Parathyroid adenoma (tissue), 2 donors: ENCODE results near the gene RFPL3.
"Not testable (repeated sequence)": the region's sequence is repeated elsewhere in the genome, so short reads cannot be mapped to it uniquely, and the experiment has no call there.

Experiments used
- H2AFZ ChIP-seq: fragments of 300-600 bp; sonication (generic); one replicate; pipeline ENCODE4 v1.7.0; 2017; ENCODE audit warnings: antibody characterized with exemption, mild to moderate bottlenecking
- H3K27ac ChIP-seq: fragments of 300-600 bp; sonication (generic); one replicate; pipeline ENCODE4 v1.7.0; 2017
- H3K27me3 ChIP-seq: fragments of 300-600 bp; sonication (generic); one replicate; pipeline ENCODE4 v1.7.0; 2017; ENCODE audit warnings: low read length; ENCODE audit not compliant: control insufficient read depth, insufficient read depth
- H3K36me3 ChIP-seq: fragments of 300-600 bp; sonication (generic); one replicate; pipeline ENCODE4 v1.7.0; 2017; ENCODE audit warnings: low read length; ENCODE audit not compliant: control insufficient read depth, insufficient read depth
- H3K4me1 ChIP-seq: fragments of 300-600 bp; sonication (generic); one replicate; pipeline ENCODE4 v1.7.0; 2017; ENCODE audit warnings: control low read depth
- H3K4me2 ChIP-seq: fragments of 300-600 bp; sonication (generic); one replicate; pipeline ENCODE4 v1.7.0; 2017; ENCODE audit warnings: low read length
- H3K4me3 ChIP-seq: fragments of 300-600 bp; sonication (generic); one replicate; pipeline ENCODE4 v1.7.0; 2017; ENCODE audit warnings: low read depth, low read length
- H3K79me2 ChIP-seq: fragments of 300-600 bp; sonication (generic); one replicate; pipeline ENCODE4 v1.7.0; 2017; ENCODE audit warnings: control low read depth
- H3K9ac ChIP-seq: fragments of 300-600 bp; sonication (generic); one replicate; pipeline ENCODE4 v1.7.0; 2017; ENCODE audit warnings: mild to moderate bottlenecking
- H3K9me3 ChIP-seq: fragments of 300-600 bp; sonication (generic); one replicate; pipeline ENCODE4 v1.7.0; 2017; ENCODE audit warnings: low read length; ENCODE audit not compliant: control insufficient read depth
- CTCF ChIP-seq: fragments of 300-600 bp; sonication (generic); IDR thresholded peaks from one replicate; pipeline ENCODE4 v1.7.0; 2017; ENCODE audit warnings: antibody characterized with exemption, mild to moderate bottlenecking
- donor health status: primary hyperparathyroidism.

RFPL3 gene

GRCh38 chr22:32340411-32340810 lies 17.3 kb upstream of the RFPL3 start:
- Histone ChIP-seq H3K79me2 (no peaks in the 10 kb centered on the region), H3K4me1 (no peaks in the 10 kb centered on the region), H3K36me3 (no peaks in the 10 kb centered on the region), H2AFZ (no peak overlapping the region), H3K9ac (no peak overlapping the region), H3K27ac (no peak overlapping the region), H3K9me3 (no peaks in the 10 kb centered on the region), H3K4me2 (no peak overlapping the region), H3K27me3 (no peaks in the 10 kb centered on the region), H3K4me3 (no peak overlapping the region)
- no peak for TF ChIP-seq CTCF

DNA sequence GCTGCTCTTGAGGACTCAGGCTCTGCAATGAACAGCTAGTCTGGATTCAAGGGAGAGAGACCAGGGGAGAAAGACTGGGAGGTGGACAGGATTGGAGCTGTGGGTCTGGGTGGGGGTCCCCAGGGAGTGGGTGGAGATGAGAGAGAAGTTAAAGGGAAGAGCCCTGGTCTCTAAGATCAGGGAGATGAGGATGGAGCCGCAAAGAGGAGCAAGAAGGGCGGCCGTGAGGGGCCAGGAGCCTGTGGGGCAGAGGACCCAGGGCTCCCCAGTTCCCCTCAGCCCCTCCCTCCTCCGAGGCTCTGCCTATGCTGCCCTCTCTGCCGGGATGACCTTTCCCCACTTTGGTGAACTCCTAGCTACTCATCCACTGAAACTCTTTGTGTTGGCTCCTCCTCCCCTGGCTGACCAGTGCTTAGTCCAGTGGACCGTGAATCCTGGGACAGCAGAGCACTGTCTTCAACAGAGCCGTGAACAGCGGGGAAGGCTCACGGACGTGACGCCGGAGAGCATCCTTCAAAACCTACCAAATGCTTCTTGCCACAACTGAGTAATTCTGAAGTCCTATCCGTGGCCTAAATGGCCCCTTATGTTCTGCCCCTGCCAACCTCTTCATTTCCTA lies 16.4 kb upstream of the RFPL3 start:
- no peak for TF ChIP-seq CTCF
- no peaks in the 10 kb centered on the region for H3K79me2 ChIP-seq

DNA sequence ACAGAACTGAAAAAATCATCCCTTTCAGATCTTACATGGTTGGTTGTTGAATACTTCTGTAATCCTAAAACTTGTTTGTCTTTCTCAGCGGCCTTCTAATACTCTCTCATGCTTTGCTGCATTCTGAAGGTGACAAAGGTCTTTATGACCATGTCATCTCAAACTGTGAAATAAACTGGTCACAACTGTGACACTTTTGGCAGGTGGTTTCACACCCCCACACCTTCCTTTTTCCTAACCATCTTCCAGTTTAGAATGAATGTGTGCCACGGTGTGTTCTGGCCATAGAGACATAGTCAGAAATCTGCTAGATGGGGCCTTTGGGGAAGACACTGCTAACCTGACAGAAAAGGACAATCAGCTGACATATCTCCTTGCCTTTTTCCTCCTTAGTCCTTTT lies 14.7 kb upstream of the RFPL3 start:
- Histone ChIP-seq H3K79me2 (no peaks in the 10 kb centered on the region), H3K27me3 (no peaks in the 10 kb centered on the region), H3K9ac (no peak overlapping the region), H3K36me3 (no peaks in the 10 kb centered on the region), H3K4me1 (no peaks in the 10 kb centered on the region), H2AFZ (no peak overlapping the region), H3K27ac (no peak overlapping the region), H3K4me2 (no peak overlapping the region), H3K4me3 (no peak overlapping the region), H3K9me3 (no peaks in the 10 kb centered on the region)
- TF ChIP-seq CTCF, result no peak

More for the DNA sequence above, 16.4 kb upstream of the RFPL3 start:
- Histone ChIP-seq H3K4me3 (no peak overlapping the region), H3K9me3 (no peaks in the 10 kb centered on the region), H3K27ac (no peak overlapping the region), H3K4me2 (no peak overlapping the region), H3K4me1 (no peaks in the 10 kb centered on the region), H2AFZ (no peak overlapping the region), H3K9ac (no peak overlapping the region), H3K27me3 (no peaks in the 10 kb centered on the region), H3K36me3 (no peaks in the 10 kb centered on the region)

DNA sequence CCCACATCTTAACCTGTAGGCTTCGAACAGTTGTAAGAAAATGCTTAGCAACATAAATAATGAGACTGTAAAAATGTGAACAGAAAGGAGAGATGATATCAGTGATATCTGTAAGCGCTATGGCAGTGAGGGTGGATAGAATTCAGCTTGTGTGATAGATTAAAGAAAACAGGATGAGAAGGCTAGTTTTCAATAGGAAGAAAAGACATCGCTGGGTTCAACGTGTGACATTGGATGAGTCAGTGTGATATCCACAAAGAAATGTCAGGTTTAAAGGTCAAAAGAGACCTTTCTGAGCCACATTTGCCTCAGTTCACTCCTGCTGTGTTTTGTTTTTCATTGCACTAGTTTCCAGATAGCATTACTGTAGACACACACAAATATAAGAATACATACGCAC lies 13.7 kb upstream of the RFPL3 start:
- Histone ChIP-seq H3K79me2 (no peaks in the 10 kb centered on the region), H3K36me3 (no peaks in the 10 kb centered on the region), H3K4me1 (no peaks in the 10 kb centered on the region), H3K9ac (no peak overlapping the region), H3K27me3 (no peaks in the 10 kb centered on the region), H3K27ac (no peak overlapping the region), H3K4me3 (no peak overlapping the region), H3K4me2 (no peak overlapping the region), H3K9me3 (no peaks in the 10 kb centered on the region), H2AFZ (no peak overlapping the region)
- no peak for TF ChIP-seq CTCF

- no peak overlapping the region for H3K4me3 ChIP-seq
Observed at GRCh38 chr22:32348031-32348611, 9.5 kb upstream of the RFPL3 start.

DNA sequence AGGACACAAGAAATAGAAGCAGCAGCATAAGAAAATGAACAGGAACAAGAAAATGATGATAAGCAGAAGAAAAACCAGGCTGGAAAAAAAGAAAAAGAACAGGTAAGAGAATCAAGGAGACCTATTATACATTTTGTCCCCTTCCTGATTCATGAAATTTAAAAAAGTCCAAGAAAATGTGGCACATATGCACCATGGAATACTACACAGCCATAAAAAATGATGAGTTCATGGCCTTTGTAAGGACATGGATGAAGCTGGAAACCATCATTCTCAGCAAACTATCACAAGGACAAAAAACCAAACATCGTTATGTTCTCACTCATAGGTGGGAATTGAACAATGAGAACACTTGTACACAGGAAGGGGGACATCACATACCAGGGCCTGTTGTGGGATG lies 5.8 kb upstream of the RFPL3 start:
- H2AFZ ChIP-seq, H3K9ac ChIP-seq, H3K4me3 ChIP-seq, H3K36me3 ChIP-seq, H3K27ac ChIP-seq, H3K4me1 ChIP-seq, H3K4me2 ChIP-seq, H3K9me3 ChIP-seq, H3K79me2 ChIP-seq, H3K27me3 ChIP-seq: not testable (repeated sequence)

More at GRCh38 chr22:32348031-32348611, 9.5 kb upstream of the RFPL3 start:
- no peak overlapping the region for H3K27ac ChIP-seq
- no peak overlapping the region for H3K9ac ChIP-seq
- no peaks in the 10 kb centered on the region for H3K9me3 ChIP-seq
- no peak overlapping the region for H2AFZ ChIP-seq
- no peak overlapping the region for H3K4me2 ChIP-seq
- no peaks in the 10 kb centered on the region for H3K27me3 ChIP-seq
- no peaks in the 10 kb centered on the region for H3K36me3 ChIP-seq
- no peaks in the 10 kb centered on the region for H3K79me2 ChIP-seq
- no peak for TF ChIP-seq CTCF
- H3K4me1 ChIP-seq, result no peaks in the 10 kb centered on the region
